Head of caudate nucleus (tissue), 42 donors: Measurements from ENCODE around the gene HHATL.

Source experiments
- DNase-seq, 42 donors: peaks; one replicate each; pipeline versions ENCODE4 v3.0.0 to v3.0.0-alpha.2; 2020 to 2021; ENCODE audit warnings: mixed read lengths in 7 of 42
- intact Hi-C: fragments of 100-400 bp; cut with DNase I; formaldehyde crosslinking; loops from one replicate; pipeline ENCODE4 v1.15.0; 2022

The HHATL gene

DNA sequence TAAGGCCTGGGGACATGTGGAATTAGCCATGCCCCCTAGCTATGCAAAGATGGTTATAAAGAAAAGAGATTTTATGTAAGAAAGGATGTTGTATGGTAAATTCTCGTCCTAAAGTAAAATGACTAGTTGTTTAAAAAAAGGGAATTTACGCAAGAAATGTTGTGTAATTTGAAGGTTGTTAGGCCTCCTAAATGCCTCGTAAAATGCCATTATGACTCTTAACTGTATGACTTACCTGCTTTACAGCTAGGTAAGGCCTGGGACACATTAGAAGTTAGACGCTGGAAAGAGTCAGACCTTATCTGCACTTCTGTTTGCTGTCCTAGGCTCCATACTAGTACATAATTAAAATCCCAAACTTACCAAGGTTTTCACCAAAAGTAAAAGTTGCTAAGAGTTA lies 17.5 kb upstream of the HHATL start:
- intact Hi-C loops: no loop called here

DNA sequence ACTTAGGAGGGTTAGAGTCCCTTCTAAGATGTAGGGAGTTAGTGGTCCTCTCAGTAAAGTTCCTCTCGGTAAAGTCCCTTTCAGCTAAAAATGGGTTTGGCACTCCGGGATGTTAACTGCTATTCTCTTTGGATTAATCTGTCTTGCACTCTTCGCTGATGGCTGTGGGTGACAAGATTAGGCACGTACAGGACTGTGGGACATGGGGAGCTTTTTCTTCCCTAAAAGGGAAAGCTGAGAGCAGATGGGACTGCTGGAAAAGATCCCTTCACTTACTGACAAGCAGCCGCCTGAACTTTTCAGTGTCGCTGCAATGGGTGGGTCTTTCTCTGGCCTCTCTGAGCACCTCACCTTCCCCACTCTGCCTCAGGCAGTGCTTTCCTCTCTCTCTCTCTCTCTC lies 16.4 kb upstream of the HHATL start:
- intact Hi-C loops: no loop called here
- peak in 20 of 42 donors; percentile 1 to 38 (median 7) for DNase-seq

More for the DNA sequence above, 17.5 kb upstream of the HHATL start:
- DNase-seq: peak in 1 of 42 donors; percentile 14

DNA sequence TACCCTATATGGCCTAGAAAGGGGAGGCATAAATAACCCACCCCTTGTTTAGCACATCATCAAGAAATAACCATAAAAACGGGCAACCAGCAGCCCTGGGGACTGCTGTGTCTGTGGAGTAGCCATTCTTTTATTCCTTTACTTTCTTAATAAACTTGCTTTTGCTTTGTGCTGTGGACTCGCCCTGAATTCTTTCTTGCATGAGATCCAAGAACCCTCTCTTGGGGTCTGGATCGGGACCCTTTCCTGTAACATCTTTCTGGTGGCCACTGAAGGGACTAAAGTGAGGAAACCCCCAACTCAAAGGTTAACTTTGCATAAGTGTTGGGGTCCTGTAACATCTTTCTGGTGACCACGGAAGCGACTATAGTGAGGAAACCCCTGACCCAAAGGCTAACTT lies 15.7 kb upstream of the HHATL start:
- DNase-seq: peak in 6 of 42 donors; percentile 0 to 30 (median 2)

DNA sequence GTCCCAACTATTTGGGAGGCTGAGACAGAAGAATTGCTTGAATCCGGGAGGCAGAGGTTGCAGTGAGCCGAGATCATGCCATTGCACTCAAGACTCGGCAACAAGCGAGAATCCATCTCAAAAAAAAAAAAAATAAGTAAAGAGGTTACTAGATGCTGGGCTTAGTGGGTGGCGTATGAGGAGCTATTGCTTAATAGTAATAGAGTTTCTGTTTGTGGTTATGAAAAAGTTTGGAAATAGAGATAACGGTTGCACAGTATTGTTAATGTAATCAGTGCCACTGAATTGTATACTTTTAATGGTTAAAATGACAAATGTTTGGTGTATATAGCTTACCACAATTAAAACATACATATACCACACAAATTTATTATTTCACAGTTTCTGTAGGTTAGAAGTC lies 14.7 kb upstream of the HHATL start:
- peak in 1 of 42 donors; percentile 0 for DNase-seq
- intact Hi-C loops: no loop called here

More for the DNA sequence above, 15.7 kb upstream of the HHATL start:
- intact Hi-C loops: no loop called here

DNA sequence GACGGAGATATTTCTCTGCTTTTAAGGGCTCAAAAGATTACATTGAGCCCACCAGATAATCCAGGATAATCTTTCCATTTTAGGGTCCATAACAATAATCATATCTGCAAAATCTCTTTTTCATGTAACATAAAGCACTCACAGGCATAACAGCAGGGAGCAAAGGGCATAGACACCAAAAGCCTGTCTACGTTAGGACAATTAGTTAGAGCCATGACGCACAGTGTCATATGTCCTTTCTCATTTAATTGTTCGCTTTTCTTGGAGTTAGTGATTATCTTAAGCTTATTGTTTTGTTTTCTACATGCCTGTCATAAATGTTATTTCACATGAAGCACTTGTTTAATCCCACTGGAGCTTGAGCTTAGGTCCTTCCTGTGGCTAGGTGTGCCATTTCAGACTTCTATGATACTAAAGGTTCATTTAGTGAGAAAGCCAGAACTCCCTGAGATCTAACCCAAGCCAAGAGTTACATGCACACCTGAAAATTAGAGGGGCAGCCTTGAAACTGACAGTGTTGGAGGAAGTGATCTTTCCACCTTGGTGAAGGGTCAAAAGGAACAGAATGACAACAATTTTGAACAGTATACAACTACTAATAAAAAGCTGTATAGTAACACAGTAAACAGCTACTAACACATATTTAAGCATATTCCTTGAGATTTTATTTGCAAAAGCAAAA lies 11.7 kb upstream of the HHATL start:
- intact Hi-C loops: no loop called here
- peak in 2 of 42 donors; percentile 0 to 5 for DNase-seq

DNA sequence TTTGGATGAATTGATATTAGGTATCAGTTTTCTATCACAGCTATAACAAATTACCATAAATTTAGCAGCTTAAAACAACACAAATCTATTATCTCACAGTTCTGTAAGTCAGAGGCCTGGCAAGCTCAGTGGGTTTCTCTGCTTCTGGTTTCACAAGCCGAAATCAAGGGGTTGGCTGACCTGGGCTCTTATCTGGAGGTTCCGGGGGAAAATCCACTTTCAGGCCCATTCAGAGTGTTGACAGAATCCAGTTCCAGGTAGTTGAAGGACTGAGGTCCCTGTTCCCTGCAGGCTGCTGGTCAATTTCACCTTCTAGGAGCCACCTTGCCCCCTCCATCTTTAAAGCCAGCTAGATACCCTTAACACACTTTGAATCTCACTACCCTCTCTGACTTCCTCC lies 11.1 kb upstream of the HHATL start:
- intact Hi-C loops: no loop called here
- peak in 14 of 42 donors; percentile 0 to 35 (median 6) for DNase-seq

DNA sequence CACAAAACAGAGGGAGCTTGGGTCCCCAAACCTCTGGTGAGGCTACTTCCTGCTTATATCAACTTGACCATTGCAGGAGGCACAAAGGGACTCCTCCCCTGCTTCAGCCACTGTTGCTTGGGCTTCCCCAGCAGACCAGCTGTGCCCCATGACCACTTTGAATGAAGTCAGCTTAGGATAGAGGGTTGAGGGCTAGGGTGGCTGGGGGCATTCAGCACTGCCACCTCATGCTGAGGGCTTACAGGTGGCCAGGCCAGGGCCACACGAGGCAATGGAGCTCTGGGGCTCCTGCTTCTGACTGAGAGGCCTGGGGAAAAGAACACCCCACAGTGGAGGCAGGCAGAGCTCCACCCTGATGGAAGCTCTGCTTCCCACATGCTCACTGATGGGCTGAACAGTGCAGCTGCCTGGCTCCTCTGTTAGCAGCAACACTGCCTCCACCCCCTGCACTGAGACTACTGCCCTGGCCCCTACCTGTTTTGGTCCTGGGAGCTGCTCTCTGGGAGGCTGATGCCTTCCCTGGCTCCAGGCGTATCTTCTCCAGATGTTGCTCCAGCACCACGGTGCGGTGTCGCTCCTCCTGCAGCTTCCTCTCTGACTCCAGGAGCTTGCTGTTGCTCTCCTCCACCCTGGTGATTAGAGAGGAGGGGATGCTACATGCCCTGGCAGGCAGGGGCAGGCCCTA lies 10.2 kb upstream of the HHATL start:
- peak in 29 of 42 donors; percentile 3 to 53 (median 20) for DNase-seq
- intact Hi-C loops: no loop called here

DNA sequence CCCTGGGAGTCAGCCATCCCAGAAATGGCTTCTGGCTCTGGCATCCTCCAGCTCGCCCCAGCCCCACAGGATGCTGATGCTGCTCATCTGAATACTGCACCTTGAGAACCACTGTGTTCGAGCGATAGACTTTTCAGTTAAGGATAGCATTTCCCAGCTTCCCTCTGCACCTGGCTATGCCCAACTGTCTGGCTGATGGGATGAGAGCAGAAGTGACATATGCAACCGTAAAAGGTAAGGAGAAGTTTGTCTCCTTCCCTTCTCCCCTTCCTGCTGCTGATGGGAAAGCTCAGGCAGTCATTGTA lies 9.7 kb upstream of the HHATL start:
- DNase-seq: peak in 7 of 42 donors; percentile 1 to 34 (median 9)

DNA sequence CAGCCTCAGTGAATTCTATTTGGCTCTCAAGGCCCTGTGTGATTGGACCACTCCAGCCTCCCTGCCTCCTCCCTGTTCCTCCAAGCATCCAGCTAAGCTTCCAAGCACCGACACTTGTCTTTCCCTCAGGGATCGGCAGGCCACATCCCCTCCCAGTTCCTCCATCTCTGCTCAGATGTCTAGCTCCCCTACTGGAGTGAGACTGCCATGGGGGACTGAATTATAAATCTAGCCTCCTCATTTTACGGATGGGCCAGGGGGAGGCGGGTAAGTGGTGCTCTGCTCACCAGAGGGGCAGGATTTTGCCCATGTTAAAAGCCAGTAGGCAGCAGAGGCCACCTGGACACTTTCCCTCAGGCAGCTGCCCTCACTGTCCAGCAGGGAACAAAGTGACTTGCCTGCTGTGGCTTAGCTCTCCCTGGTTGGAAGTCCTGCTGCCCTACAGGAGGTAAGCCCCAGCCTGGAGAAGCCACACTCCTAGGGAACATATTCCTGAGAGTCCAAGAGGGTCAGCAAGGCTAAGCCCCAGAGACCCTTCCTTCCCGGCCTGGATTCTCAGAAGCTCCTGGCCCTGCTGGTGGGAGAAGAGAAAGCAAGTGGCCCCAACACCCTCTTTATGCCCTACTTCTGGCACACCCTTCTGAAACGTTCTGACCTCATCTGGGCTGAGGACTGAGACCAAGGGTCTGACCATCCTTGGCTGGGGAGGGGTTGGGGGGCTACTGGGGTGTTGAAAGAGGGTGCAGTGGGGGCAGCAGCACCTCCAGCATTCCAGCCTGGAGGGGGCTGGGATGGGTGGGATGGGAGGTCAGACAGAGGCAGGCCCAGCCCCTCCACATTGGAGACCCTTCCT lies 9.1 kb upstream of the HHATL start:
- DNase-seq: peak in 24 of 42 donors; percentile 1 to 36 (median 10)
- intact Hi-C loops: no loop called here

More for the DNA sequence above, 9.7 kb upstream of the HHATL start:
- intact Hi-C loops: no loop called here

DNA sequence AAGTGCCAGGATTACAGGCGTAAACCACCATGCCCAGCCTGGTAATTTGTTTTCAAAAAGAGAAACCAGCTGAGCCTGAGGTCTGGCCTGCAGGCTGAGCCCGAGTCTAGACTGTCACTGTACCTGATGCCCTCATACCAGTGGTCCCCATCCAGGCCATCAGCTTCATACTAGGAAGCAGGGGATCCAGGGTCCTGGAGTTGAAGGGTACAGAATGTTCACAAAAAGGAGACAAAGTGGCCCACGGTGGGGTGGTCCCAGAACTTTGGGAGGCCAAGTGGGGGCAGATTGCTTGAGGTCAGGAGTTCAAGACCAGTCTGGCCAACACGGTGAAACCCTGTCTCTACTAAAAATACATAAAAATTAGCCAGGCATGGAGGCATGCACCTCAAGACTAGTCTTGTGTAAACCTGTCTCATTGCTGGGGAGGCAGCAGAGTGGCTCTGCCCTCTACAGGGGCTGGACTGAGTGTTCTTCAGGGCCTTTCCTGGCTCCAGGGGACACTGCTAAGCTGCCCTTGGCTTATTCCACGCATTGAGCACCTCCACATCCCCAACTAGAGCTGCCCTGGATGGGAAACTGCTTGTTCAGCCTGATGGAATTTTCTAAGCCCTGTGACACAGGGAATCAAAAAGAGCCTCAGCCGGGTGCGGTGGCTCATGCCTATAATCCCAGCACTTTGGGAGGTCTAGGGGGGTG lies 7.9 kb upstream of the HHATL start:
- intact Hi-C loops: no loop called here
- DNase-seq: peak in 11 of 42 donors; percentile 0 to 26 (median 6)

DNA sequence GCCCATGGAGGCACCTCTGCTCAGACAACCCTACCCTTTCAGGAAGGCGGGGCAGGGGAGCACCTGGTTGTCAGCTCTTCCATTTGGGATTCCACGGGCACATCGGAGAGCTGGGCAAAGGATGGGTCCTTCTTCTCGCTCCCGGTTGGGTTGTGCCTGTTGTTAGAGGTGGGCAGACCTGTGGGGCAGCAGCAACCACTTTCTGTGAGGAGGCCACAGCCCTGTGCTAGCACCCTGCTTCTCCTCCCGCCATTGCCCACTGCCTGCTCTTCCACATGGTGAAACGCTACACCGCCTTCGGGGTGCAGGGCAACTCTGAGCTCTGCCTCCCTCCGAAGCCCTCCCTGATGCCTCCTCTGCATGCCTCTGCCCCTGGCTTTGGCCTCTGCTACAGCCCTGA lies 7.0 kb upstream of the HHATL start:
- intact Hi-C loops: no loop called here
- DNase-seq: peak in 19 of 42 donors; percentile 0 to 29 (median 7)

DNA sequence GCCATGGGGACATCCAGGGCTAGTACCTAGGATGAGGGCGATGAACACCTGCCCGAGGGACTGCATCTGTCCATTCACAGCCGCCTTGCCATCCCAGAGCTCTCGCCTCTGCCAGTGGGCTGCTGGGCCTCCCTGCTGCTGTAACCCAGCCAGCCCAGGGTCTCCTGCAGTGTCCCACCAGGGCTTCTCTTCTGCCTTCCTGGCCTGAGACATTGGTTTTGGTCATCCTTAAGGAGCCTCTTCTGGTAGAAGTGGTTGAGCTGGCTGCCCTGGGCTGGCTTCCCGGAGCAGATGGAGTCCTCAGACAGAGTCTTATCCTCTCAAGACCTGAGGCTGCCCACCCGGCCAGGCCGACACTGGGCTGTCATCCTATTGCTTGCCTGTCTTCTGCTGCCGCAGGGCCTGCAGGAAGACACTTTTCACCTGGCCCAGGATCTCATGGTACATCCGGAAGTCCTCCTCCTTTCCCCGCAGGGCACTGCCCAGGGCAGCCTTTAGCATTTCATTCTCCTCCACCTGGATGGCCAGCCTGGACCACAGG lies 6.1 kb upstream of the HHATL start:
- intact Hi-C loops: no loop called here
- DNase-seq: peak in 22 of 42 donors; percentile 0 to 26 (median 8)

DNA sequence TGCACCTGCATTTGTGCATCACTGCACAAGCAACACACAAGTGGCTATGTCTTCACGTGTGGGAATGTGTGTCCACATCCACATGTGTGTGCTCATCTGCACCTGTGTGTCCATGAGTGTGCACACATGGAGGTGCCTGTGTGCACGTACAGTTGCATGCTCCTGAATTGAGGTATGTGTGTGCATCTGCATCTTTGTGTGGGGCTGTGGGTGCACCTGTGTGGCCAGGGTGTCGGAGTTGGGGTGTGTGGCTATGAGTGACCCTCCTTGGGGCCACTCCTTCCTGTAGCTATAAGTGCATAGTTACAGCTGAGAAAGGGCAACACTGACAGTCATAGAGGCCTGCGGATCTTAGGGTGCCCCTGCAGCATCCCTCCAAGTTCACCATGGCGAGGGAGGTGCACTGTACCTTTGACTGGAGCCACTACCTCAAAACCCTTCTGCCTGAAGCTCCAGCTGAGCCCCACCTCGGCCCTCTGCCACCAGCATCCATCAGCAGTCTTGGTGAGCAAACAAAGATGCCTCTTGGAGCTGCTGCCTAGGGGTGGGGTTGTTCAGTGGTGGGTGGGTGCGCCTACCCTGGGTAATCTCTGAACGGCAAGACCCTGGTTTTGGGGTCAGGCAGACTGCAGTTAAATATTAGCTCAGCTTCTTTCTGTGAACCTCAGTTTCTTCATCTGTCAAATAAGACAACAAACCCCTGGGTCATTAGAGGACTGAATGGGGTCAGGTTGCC lies 5.2 kb upstream of the HHATL start:
- DNase-seq: peak in 15 of 42 donors; percentile 0 to 34 (median 6)
- intact Hi-C loops: no loop called here

DNA sequence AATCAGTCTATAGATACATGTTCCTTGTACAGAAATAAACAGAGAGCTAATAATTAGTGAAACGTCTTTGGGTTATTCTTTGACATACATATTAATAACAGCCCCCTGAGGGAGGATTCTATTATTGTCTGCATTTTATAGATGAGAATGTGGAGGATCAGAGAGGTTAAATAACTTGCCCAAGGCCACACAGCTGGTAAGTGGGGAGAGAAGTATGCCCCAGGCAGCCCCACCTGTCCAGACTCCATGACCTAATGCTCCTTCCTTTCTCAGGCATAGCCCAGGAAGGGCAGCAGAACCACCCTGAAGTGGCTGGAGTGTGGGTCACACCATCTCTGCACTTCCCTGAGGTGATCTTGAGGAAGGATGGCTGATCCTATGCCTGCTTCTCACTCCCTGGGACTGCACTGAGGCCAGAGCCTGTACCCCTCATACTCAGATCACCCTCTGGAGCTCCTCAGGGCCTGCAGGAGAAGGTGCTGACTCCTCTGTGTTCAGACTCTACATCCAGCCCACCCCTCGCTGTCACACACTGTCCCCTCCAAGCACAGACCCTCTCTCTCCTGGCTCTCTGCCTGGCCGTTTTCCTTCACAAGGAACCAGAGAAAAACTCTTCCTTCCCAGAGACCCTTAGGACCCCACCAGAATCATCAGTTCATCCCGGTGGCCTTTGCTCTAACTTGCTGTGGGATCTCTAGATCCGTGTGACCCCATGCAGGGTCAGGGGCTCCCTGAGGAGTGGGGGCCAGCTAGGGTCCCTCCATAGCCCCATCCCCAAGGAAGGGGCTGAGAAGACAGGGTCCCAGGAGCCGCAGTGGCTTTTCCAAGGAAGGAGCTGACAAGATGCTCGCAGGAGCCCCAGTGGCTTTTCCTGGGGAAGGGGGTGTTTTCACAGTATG lies 4.4 kb upstream of the HHATL start:
- DNase-seq: peak in 19 of 42 donors; percentile 1 to 23 (median 7)
- intact Hi-C loops: no loop called here

DNA sequence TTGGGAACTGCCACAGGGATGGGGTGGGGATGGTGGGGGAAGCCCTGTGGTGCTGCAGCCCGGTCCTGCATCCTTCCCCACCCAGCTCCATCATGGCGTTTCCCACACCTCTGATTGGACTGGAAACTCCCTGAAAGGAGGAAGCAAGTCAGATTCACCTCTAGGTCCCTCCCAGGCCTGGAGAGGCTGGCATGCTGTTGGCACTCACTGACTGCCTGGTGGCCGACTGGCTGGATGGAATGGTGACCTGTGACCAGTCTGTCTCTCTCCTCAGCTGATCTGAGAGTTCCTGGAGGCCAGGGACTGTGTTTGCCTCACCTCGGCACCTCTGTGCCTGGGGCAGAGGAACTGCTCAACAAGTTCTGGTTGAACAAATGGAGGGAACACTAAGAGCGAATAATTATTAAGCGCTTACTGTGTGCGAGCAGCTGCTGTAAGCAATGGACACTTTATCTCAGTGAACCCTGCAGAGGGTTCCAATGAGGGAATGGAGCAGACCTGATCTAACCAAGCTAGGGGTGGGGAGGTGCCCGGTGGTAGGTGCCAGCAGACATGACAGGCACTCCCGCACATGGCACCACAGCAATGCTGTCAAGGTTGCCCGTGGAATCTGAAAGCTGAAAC lies 3.5 kb upstream of the HHATL start:
- peak in 22 of 42 donors; percentile 1 to 32 (median 8) for DNase-seq
- intact Hi-C loops: no loop called here

DNA sequence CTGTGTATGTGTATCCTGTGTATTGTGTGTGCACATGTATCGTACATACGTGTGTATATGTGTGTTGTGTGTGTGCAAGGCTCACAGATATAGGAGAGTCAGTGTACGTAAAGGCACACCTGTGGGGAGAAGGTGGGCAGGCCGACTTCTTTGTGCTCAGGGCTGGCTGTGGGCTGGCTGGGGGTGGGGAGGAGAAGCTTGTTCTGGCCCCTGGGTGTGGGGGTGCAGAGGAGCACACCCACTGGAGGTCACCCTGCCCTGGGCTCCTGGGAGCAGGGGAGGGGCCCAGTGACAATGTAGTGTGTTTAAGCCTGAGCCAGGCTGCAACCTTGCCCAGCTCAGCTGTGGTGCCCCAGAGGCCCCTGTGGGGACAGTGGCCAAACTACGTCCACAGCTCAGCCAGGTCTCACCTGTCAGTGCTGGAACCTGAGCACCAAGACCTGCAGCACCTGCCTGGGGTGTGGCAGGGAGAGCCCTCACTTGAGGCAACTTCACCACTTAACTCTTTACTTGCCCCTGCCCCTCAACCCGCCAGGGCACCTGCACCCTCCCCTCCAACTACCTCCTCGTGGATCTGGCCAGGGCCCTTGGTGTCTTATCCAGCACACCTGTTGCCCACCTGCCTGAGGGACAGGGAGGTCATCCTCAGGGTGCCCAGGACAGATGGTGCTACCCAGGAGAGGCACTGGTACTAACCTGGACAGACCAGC lies 2.6 kb upstream of the HHATL start:
- intact Hi-C loops: no loop called here
- peak in 20 of 42 donors; percentile 1 to 23 (median 9) for DNase-seq
